Inferior parietal cortex (tissue), 1 donor: Measurements from ENCODE around the gene SLC35E2B.

Experiments
- DNase-seq: peaks from one replicate; pipeline ENCODE4 v3.0.0-alpha.2; 2016; ENCODE audit errors: extremely low spot score

SLC35E2B gene

DNA sequence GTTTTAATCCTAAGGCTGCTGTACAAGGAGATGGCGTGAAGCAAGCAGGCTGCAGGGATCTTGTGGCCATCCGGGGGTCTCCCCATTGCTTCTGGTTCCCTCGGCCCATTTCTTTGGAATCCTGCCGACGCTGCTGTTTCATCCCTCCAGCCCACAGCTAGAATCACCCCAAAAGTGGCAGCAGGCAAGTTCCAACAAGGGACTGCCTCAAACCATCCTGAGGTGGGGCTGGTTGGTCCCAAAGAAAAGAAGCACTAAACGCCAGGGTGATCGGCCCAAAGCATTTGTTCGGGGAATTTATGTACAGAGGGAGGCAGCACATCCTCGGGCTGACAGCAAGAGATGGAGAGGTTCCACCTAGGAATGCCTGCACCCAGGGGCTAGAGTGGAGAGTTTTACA, 81.8 kb downstream of the SLC35E2B start:
- DNase-seq, result no peak

DNA sequence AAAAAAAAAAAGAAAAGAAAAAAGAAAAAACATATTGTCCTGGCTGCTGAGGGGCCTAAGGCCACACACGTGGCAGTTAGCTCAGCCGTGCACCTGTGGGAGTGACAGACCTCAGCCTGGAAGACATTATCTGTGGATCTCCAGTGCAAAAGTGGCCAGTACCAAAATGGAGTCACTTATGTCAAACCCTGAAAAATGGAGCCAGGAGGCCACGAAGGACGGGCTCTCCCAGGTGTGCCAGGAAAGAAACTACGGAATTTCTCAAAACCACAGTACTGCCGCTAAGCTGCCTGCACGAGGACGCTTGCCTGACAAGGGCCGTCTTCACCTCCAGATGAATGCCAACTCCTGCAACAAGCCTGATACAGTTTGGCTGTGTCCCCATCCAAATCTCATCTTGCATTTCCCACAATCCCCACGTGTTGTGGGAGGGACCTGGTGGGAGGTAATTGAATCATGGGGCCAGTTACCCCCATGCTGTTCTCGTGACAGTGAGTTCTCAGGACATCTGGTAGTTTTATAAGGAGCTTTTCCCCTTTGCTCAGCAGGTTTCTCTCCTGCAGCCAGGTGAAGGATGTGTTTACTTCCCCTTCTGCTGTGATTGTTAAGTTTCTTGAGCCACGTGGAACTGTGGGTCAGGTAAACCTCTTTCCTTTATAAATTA, 82.6 kb downstream of the SLC35E2B start:
- no peak for DNase-seq
